ENCODE results near the gene CASQ2.

CASQ2 gene

GRCh38 chr1:115669002-115669673 is 99.4 kb downstream of the CASQ2 start:
- H3K36me3 ChIP-seq = peaks cover 19 to 50% (median 40%) of the 10 kb centered on the region in 11 experiments
- H4K20me1 ChIP-seq = peaks cover 0 to 27% (median 0%) of the 10 kb centered on the region in 11 experiments; a peak in 5 of 22 replicates
- H3K9ac ChIP-seq = no peak overlapping the region
- H3K27me3 ChIP-seq = no peaks in the 10 kb centered on the region
- H3K27ac ChIP-seq = peak overlapping the region in 4 of 11 experiments; percentile 12 to 50 (median 22); a peak in 5 of 22 replicates
- TF ChIP-seq Cebpa-rat (IDR thresholded peaks at IDR 0.05) = no peak
- peaks cover 0 to 17% (median 0%) of the 10 kb centered on the region in 11 experiments; a peak in 8 of 22 replicates for H3K9me3 ChIP-seq (replicated peaks in 1 of 11)
- peak overlapping the region; percentile 0 to 75 (median 21); a peak in 16 of 22 replicates for H3K4me2 ChIP-seq
- H3K4me3 ChIP-seq = no peak overlapping the region
- peaks cover 9 to 60% (median 54%) of the 10 kb centered on the region in 10 experiments; a peak in 18 of 20 replicates for H3K4me1 ChIP-seq

DNA sequence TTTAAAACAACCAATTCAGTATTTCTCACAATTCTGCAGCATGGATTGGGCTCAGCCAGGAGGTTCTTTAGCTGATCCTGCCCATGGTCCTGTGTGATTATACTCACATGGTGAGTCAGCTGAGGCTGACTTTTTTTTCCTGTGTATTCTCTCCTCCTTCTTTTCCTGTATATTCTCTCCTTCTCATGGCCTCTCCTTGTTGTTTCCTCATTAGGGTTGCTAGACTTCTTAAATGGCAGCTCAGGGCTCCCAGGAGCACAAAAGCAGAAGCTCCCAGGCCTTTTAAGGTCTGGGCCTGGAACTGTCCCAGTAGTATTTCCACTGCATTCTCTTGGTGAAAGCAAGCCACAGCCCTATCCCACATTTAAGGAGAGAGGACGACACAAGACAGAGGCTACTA is 99.9 kb downstream of the CASQ2 start:
- Histone ChIP-seq H3K4me2 (peak overlapping the region in 9 of 11 experiments; percentile 0 to 75 (median 16); a peak in 13 of 22 replicates), H3K27ac (peak overlapping the region in 4 of 11 experiments; percentile 12 to 50 (median 22); a peak in 5 of 22 replicates), H3K4me1 (peaks cover 9 to 55% (median 50%) of the 10 kb centered on the region in 10 experiments; a peak in 18 of 20 replicates), H3K27me3 (no peaks in the 10 kb centered on the region), H3K4me3 (no peak overlapping the region), H3K9ac (no peak overlapping the region), H3K36me3 (peaks cover 24 to 56% (median 46%) of the 10 kb centered on the region in 11 experiments), H3K9me3 (replicated peaks in 1 of 11) (peaks cover 0 to 17% (median 0%) of the 10 kb centered on the region in 11 experiments; a peak in 8 of 22 replicates), H4K20me1 (peaks cover 0 to 27% (median 0%) of the 10 kb centered on the region in 11 experiments; a peak in 5 of 22 replicates)
- no peak for TF ChIP-seq Cebpa-rat (IDR thresholded peaks at IDR 0.05)

GRCh38 chr1:115666702-115667101 is 101.8 kb downstream of the CASQ2 start:
- peaks cover 0 to 17% (median 0%) of the 10 kb centered on the region in 11 experiments; a peak in 8 of 22 replicates for H3K9me3 ChIP-seq (replicated peaks in 1 of 11)
- no peak overlapping the region for H3K27ac ChIP-seq
- no peak overlapping the region for H3K4me3 ChIP-seq
- H3K9ac ChIP-seq = no peak overlapping the region
- peaks cover 0 to 15% (median 0%) of the 10 kb centered on the region in 11 experiments; a peak in 5 of 22 replicates for H4K20me1 ChIP-seq
- H3K4me1 ChIP-seq = peaks cover 9 to 36% (median 34%) of the 10 kb centered on the region in 10 experiments; a peak in 18 of 20 replicates
- no peak for TF ChIP-seq Cebpa-rat (IDR thresholded peaks at IDR 0.05)
- H3K36me3 ChIP-seq = peaks cover 30 to 75% (median 57%) of the 10 kb centered on the region in 11 experiments
- H3K4me2 ChIP-seq = no peak overlapping the region
- H3K27me3 ChIP-seq = no peaks in the 10 kb centered on the region

DNA sequence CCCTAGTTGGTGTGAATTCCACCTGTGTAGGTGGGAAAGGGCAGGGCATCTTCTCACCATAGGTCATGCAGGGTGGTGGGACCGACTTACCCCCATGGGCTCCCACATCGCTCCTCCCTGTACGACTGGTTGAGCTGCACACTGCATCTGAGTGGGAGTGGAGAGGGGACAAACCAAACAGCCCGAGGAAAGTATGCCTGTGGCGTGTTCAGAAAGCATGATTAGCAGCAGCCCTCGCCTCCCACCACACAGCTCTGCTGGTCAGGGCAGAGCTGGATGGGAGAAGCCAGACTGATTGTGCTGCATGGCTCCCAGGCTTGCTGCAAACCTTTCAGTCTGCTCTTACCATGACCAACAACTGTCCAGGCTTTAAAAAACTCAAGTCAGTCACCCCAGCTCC is 102.3 kb downstream of the CASQ2 start:
- H3K4me2 ChIP-seq = no peak overlapping the region
- H3K9me3 ChIP-seq (replicated peaks in 1 of 11) = peaks cover 0 to 17% (median 0%) of the 10 kb centered on the region in 11 experiments; a peak in 8 of 22 replicates
- H3K9ac ChIP-seq = no peak overlapping the region
- H3K27me3 ChIP-seq = no peaks in the 10 kb centered on the region
- H3K4me3 ChIP-seq = no peak overlapping the region
- peaks cover 30 to 77% (median 60%) of the 10 kb centered on the region in 11 experiments for H3K36me3 ChIP-seq
- H3K4me1 ChIP-seq = peaks cover 9 to 32% (median 29%) of the 10 kb centered on the region in 10 experiments; a peak in 18 of 20 replicates
- no peak overlapping the region for H3K27ac ChIP-seq
- peaks cover 0 to 10% (median 0%) of the 10 kb centered on the region in 11 experiments; a peak in 4 of 22 replicates for H4K20me1 ChIP-seq
- no peak for TF ChIP-seq Cebpa-rat (IDR thresholded peaks at IDR 0.05)

DNA sequence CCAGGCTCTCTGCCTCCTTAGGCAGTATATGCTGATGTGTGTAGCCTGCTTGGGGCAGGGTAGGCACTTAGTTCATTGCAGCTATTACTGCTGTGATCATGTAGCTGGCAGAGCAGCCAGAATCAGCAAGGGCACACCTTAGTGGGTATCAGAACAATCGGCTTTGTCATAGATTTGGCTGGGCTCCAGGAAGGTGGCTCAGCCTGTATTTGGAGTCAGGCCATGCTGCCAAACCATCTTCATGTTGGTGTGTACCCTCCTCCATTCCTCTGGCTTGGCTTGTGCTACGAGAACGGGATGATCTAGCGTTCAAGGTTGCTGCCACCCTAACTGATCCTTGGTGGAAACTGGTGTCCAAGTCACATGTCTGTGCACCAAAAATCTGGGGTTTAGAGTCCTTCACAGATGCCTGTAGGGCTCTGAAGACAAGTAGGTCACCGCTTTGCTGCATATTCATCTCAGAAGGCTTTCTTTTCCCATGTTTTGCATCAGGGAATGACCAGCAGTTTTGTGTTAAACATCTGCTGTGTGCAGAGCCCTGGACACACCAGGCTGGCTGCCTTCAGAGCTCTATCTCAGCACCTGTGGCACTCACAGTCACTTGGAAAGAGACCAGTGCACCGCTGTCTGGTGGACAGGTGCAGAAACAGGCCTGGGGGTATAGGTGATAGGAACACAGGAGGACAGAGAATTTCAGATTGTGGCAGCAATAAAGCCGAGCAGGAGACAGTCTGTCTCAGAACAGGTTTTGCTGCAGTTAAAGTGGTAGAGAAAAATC is 103.0 kb downstream of the CASQ2 start:
- peaks cover 31 to 83% (median 65%) of the 10 kb centered on the region in 11 experiments for H3K36me3 ChIP-seq

GRCh38 chr1:115661157-115661556 is 107.4 kb downstream of the CASQ2 start:
- no peak overlapping the region for H3K27ac ChIP-seq
- H3K4me1 ChIP-seq = peaks cover 0 to 8% (median 2%) of the 10 kb centered on the region in 10 experiments; a peak in 11 of 20 replicates
- no peak for TF ChIP-seq Cebpa-rat (IDR thresholded peaks at IDR 0.05)
- no peak overlapping the region for H3K4me2 ChIP-seq
- no peak overlapping the region for H3K4me3 ChIP-seq
- peaks cover 0 to 10% (median 6%) of the 10 kb centered on the region in 11 experiments; a peak in 9 of 22 replicates for H3K9me3 ChIP-seq (replicated peaks in 1 of 11)
- H3K36me3 ChIP-seq = peaks cover 60 to 89% (median 76%) of the 10 kb centered on the region in 11 experiments
- H3K27me3 ChIP-seq = no peaks in the 10 kb centered on the region
- H4K20me1 ChIP-seq = no peaks in the 10 kb centered on the region
- H3K9ac ChIP-seq = no peak overlapping the region

More for the DNA sequence above, 103.0 kb downstream of the CASQ2 start:
- Histone ChIP-seq H4K20me1 (peaks cover 0 to 4% (median 0%) of the 10 kb centered on the region in 11 experiments; a peak in 1 of 22 replicates), H3K27ac (no peak overlapping the region), H3K27me3 (no peaks in the 10 kb centered on the region), H3K4me3 (no peak overlapping the region), H3K4me2 (no peak overlapping the region), H3K9me3 (replicated peaks in 1 of 11) (peaks cover 0 to 17% (median 0%) of the 10 kb centered on the region in 11 experiments; a peak in 8 of 22 replicates), H3K4me1 (peaks cover 9 to 25% (median 22%) of the 10 kb centered on the region in 10 experiments; a peak in 18 of 20 replicates), H3K9ac (no peak overlapping the region)
- TF ChIP-seq Cebpa-rat (IDR thresholded peaks at IDR 0.05) = no peak

DNA sequence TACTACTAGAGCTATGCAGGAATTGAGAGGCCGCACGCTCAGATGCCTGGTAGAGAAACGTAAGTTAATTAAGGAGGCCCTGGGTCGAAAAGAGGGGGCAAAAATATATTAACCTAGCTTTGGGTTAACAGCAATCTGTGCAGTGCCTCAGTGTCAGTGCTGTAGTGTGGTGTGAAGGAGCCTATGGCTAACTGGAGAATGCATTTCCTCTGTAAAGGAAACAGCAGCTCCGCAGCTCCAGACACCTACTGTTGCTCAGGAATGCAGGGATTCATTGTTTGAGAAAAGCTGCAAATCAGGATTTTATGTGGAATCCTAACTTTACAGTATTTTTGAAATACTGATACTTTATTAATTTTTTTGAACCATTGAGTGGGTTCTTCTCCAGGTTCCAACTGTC is 108.4 kb downstream of the CASQ2 start:
- Histone ChIP-seq H3K4me3 (no peak overlapping the region), H3K4me2 (no peak overlapping the region), H3K9me3 (replicated peaks in 1 of 11) (peaks cover 0 to 10% (median 6%) of the 10 kb centered on the region in 11 experiments; a peak in 9 of 22 replicates), H3K9ac (no peak overlapping the region), H4K20me1 (no peaks in the 10 kb centered on the region), H3K36me3 (peaks cover 50 to 79% (median 66%) of the 10 kb centered on the region in 11 experiments), H3K27me3 (no peaks in the 10 kb centered on the region), H3K4me1 (peaks cover 8 to 18% (median 12%) of the 10 kb centered on the region in 10 experiments), H3K27ac (no peak overlapping the region)
- TF ChIP-seq Cebpa-rat (IDR thresholded peaks at IDR 0.05) = no peak

- Histone ChIP-seq H3K27ac (no peak overlapping the region), H3K4me2 (no peak overlapping the region), H3K9me3 (replicated peaks in 1 of 11) (peaks cover 0 to 10% (median 6%) of the 10 kb centered on the region in 11 experiments; a peak in 9 of 22 replicates), H3K9ac (no peak overlapping the region), H3K36me3 (peaks cover 35 to 64% (median 51%) of the 10 kb centered on the region in 11 experiments), H3K27me3 (no peaks in the 10 kb centered on the region), H4K20me1 (peaks cover 0 to 5% (median 0%) of the 10 kb centered on the region in 11 experiments; a peak in 1 of 22 replicates), H3K4me1 (peaks cover 23 to 33% (median 27%) of the 10 kb centered on the region in 10 experiments), H3K4me3 (no peak overlapping the region)
- no peak for TF ChIP-seq Cebpa-rat (IDR thresholded peaks at IDR 0.05)
Observed at GRCh38 chr1:115658646-115659045, 109.9 kb downstream of the CASQ2 start.
